GM21526 (cell line): ENCODE measurements around the gene TMEM108.

Source experiments
- ATAC-seq: cut with Tn5 transposase; IDR thresholded peaks from one replicate; pipeline ENCODE4 v1.9.1; 2021; ENCODE audit warnings: moderate library complexity; ENCODE audit not compliant: unreplicated experiment, low FRiP score

The TMEM108 gene

GRCh38 chr3:133300102-133300501, 261.9 kb downstream of the TMEM108 start:
- ATAC-seq: no peak

- ATAC-seq: no peak
These were observed 263.0 kb downstream of the TMEM108 start for GRCh38 chr3:133301194-133301593.

GRCh38 chr3:133301731-133302130, 263.5 kb downstream of the TMEM108 start:
- ATAC-seq: no peak

GRCh38 chr3:133303430-133303829, 265.2 kb downstream of the TMEM108 start:
- no peak for ATAC-seq

GRCh38 chr3:133317866-133318265, 279.7 kb downstream of the TMEM108 start:
- no peak for ATAC-seq

GRCh38 chr3:133328373-133328772, 290.2 kb downstream of the TMEM108 start:
- ATAC-seq: no peak

GRCh38 chr3:133329626-133330025, 291.4 kb downstream of the TMEM108 start:
- no peak for ATAC-seq

- no peak for ATAC-seq
These were observed 291.9 kb downstream of the TMEM108 start for GRCh38 chr3:133330065-133330464.

GRCh38 chr3:133330522-133330921, 292.3 kb downstream of the TMEM108 start:
- no peak for ATAC-seq

- no peak for ATAC-seq
These were observed 316.5 kb downstream of the TMEM108 start for GRCh38 chr3:133354721-133355120.

GRCh38 chr3:133360476-133360875, 322.3 kb downstream of the TMEM108 start:
- ATAC-seq: no peak

GRCh38 chr3:133361011-133361410, 322.8 kb downstream of the TMEM108 start:
- ATAC-seq: no peak

GRCh38 chr3:133361435-133361834, 323.2 kb downstream of the TMEM108 start:
- ATAC-seq: no peak

GRCh38 chr3:133362539-133362938, 324.3 kb downstream of the TMEM108 start:
- no peak for ATAC-seq

- ATAC-seq: no peak
These were observed 326.5 kb downstream of the TMEM108 start for GRCh38 chr3:133364704-133365103.

- ATAC-seq: no peak
These were observed 328.7 kb downstream of the TMEM108 start for GRCh38 chr3:133366921-133367320.

- ATAC-seq: no peak
These were observed 329.2 kb downstream of the TMEM108 start for GRCh38 chr3:133367403-133367802.

- no peak for ATAC-seq
These were observed 329.8 kb downstream of the TMEM108 start for GRCh38 chr3:133367956-133368355.

- no peak for ATAC-seq
These were observed 330.3 kb downstream of the TMEM108 start for GRCh38 chr3:133368371-133369067.

- no peak for ATAC-seq
These were observed 330.9 kb downstream of the TMEM108 start for GRCh38 chr3:133369068-133369440.

- ATAC-seq: no peak
These were observed 333.0 kb downstream of the TMEM108 start for GRCh38 chr3:133371181-133371580.

- ATAC-seq: no peak
These were observed 333.5 kb downstream of the TMEM108 start for GRCh38 chr3:133371676-133372075.
